Measurements from ENCODE around the gene FOSL2.

- TF ChIP-seq CTCF (IDR thresholded peaks at IDR 0.05; ENCODE audit: borderline replicate concordance, extremely low read depth, low read length, poor library complexity, severe bottlenecking) (no peak), EZH2 (IDR thresholded peaks at IDR 0.05; ENCODE audit: borderline replicate concordance, low read depth, low read length, severe bottlenecking) (no peak)
Measured at GRCh38 chr2:28415010-28415409, 22.4 kb downstream of the FOSL2 start.
